Mucosa of descending colon (tissue), 3 donors: ENCODE results near the gene PRR5L. TPM values are rescaled to one million over a fixed set of nuclear protein-coding genes. Genes with fewer than 3 reads are reported as not detected.

Experiments used
- ATAC-seq: fragments of 200-7000 bp; cut with Tn5 transposase; one replicate; pipeline ENCODE4 v1.9.1; 2020; ENCODE audit warnings: mild to moderate bottlenecking, moderate library complexity
- DNase-seq, 3 donors: peaks; one replicate each; pipeline ENCODE4 v3.0.0-alpha.2; 2020
- H3K36me3 ChIP-seq: fragments of 200-600 bp; one replicate; pipeline ENCODE4 v1.8.0; 2021; ENCODE audit warnings: low read depth, mild to moderate bottlenecking
- H3K4me1 ChIP-seq: fragments of 200-600 bp; one replicate; pipeline ENCODE4 v1.8.0; 2021; ENCODE audit warnings: low read depth, mild to moderate bottlenecking
- H3K4me3 ChIP-seq: fragments of 200-600 bp; one replicate; pipeline ENCODE4 v1.8.0; 2021; ENCODE audit warnings: mild to moderate bottlenecking
- H3K9me3 ChIP-seq: fragments of 200-600 bp; one replicate; pipeline ENCODE4 v1.8.0; 2021; ENCODE audit warnings: mild to moderate bottlenecking
- intact Hi-C, 2 donors: fragments of 100-400 bp; cut with DNase I in 1 of 2; cut with micrococcal nuclease in 1 of 2; formaldehyde crosslinking; loops; one replicate each; pipeline versions ENCODE4 v1.11.0 to v1.11.1; 2022; cut with DNase I, micrococcal nuclease
- total RNA-seq, 3 donors: library from RNA; stranded (reverse); fragmentation: NEBNext Ultra II Directional in 2 of 3; extraction: Animal tissue kit (Norgen Biotek cat#: 25700) in 2 of 3; gene quantifications; one replicate each; pipeline versions ENCODE4 v1.2.1 to v1.2.4, GENCODE V29; 2021 to 2023
- TF ChIP-seq, protein P1 (sequence below): fragments of 200-600 bp; IDR thresholded peaks from one replicate; pipeline ENCODE4 v1.8.0; 2022; ENCODE audit warnings: antibody characterized with exemption, mild to moderate bottlenecking
- donor health status: DM: no; HTN: no; CAD: no; lungs with moderate emphysema.
- donor health status: DM: no; HTN: no; CAD: no.
- donor health status: DM: no; HTN: yes; CAD: no.

The PRR5L gene
- total RNA-seq, 3 donors from 2014 or later = 138 to 250 (median 203) TPM

GRCh38 chr11:36360826-36361415, 64.8 kb downstream of the PRR5L start:
- no peak overlapping the region for H3K4me3 ChIP-seq
- ATAC-seq = no peak
- TF ChIP-seq, protein P1, sequence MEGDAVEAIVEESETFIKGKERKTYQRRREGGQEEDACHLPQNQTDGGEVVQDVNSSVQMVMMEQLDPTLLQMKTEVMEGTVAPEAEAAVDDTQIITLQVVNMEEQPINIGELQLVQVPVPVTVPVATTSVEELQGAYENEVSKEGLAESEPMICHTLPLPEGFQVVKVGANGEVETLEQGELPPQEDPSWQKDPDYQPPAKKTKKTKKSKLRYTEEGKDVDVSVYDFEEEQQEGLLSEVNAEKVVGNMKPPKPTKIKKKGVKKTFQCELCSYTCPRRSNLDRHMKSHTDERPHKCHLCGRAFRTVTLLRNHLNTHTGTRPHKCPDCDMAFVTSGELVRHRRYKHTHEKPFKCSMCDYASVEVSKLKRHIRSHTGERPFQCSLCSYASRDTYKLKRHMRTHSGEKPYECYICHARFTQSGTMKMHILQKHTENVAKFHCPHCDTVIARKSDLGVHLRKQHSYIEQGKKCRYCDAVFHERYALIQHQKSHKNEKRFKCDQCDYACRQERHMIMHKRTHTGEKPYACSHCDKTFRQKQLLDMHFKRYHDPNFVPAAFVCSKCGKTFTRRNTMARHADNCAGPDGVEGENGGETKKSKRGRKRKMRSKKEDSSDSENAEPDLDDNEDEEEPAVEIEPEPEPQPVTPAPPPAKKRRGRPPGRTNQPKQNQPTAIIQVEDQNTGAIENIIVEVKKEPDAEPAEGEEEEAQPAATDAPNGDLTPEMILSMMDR = no peak
- peaks cover 44% of the 10 kb centered on the region for H3K4me1 ChIP-seq
- DNase-seq = no peak
- H3K9me3 ChIP-seq = no peaks in the 10 kb centered on the region
- intact Hi-C loops = no loop called here
- no peaks in the 10 kb centered on the region for H3K36me3 ChIP-seq

GRCh38 chr11:36361472-36361871, 65.4 kb downstream of the PRR5L start:
- TF ChIP-seq, protein P1 = no peak
- peaks cover 47% of the 10 kb centered on the region for H3K4me1 ChIP-seq

GRCh38 chr11:36361901-36362391, 65.9 kb downstream of the PRR5L start:
- H3K9me3 ChIP-seq = no peaks in the 10 kb centered on the region
- no peaks in the 10 kb centered on the region for H3K36me3 ChIP-seq
- no peak for ATAC-seq
- H3K4me1 ChIP-seq = peaks cover 43% of the 10 kb centered on the region
- no peak for DNase-seq
- intact Hi-C loops = no loop called here
- no peak overlapping the region for H3K4me3 ChIP-seq
- TF ChIP-seq, protein P1 = no peak

More at GRCh38 chr11:36361472-36361871, 65.4 kb downstream of the PRR5L start:
- ATAC-seq = no peak
- H3K36me3 ChIP-seq = no peaks in the 10 kb centered on the region
- intact Hi-C loops = no loop called here
- no peak overlapping the region for H3K4me3 ChIP-seq
- no peaks in the 10 kb centered on the region for H3K9me3 ChIP-seq
- DNase-seq = no peak

GRCh38 chr11:36362902-36363301, 66.8 kb downstream of the PRR5L start:
- Histone ChIP-seq H3K36me3 (no peaks in the 10 kb centered on the region), H3K4me3 (no peak overlapping the region), H3K4me1 (peaks cover 34% of the 10 kb centered on the region), H3K9me3 (no peaks in the 10 kb centered on the region)
- intact Hi-C loops = no loop called here
- ATAC-seq = no peak
- no peak for DNase-seq
- TF ChIP-seq, protein P1 = no peak

DNA sequence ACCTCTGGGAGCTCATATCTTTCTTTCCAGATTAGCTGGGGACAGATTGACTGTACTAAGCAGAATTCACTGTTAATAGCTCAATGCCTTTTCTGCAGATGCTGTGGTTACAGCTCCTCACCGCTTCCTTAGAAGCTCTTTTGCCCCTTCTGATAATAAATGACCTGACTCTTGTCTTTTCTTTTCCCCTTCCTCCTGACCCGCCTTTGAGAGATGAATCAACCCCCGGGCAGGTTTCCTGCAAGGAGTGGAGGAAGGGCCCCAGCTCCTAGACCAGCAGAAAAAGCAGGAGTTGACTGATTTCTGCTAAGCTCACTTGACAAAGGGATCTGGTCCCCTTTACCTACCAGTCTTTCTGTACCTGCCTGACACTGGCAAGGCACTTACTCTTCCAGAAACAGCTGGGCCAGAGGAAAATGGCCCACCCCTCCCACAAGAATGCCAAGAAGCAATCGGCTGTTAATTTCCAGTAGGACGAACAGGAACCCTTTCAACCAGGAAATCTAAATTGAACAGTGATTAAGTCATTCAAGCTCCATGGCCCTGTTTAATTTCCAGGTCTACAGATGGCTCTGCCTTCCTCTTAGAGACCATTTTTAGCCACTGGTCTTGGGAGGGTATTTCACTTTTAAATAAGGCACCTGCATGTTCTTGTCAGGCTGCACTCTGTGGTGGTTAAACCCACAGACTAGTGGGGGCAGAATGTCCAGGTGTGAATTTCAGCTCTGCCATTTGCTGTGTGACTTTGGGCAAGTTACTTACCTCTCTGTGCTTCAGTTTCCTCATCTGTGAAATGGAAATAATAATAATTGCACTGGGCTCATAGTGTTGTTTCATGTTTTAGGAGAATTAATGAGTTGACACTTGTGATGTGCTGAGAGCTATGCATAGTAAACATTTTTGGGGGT, 67.5 kb downstream of the PRR5L start:
- TF ChIP-seq, protein P1 = no peak
- peaks cover 29% of the 10 kb centered on the region for H3K4me1 ChIP-seq
- no peak overlapping the region for H3K4me3 ChIP-seq
- no peaks in the 10 kb centered on the region for H3K9me3 ChIP-seq
- DNase-seq (no peak), ATAC-seq (peak; percentile 58)
- H3K36me3 ChIP-seq = no peaks in the 10 kb centered on the region
- intact Hi-C loops = no loop called here
